ENCODE data around the gene SSH2. TPM values are rescaled to one million over a fixed set of nuclear protein-coding genes. Genes with fewer than 3 reads are reported as not detected.

The SSH2 gene
- total and polyA plus RNA-seq, 2 experiments from 2014 or later, result 8.3 to 18.9 TPM

GRCh38 chr17:29711588-29712385, 218.2 kb downstream of the SSH2 start:
- Histone ChIP-seq H3K4me1 (ENCODE audit: insufficient read depth) (peaks cover 35% of the 10 kb centered on the region), H3K27me3 (replicated peaks; ENCODE audit: insufficient read depth) (no peaks in the 10 kb centered on the region), H3K4me2 (ENCODE audit: unreplicated experiment) (peak overlapping the region; percentile 84), H3K9me2 (ENCODE audit: insufficient read depth) (no peaks in the 10 kb centered on the region), H3K36me3 (ENCODE audit: low read depth) (no peaks in the 10 kb centered on the region), H4K20me1 (ENCODE audit: insufficient read depth) (no peaks in the 10 kb centered on the region), H3K9me3 (ENCODE audit: low read depth) (no peaks in the 10 kb centered on the region), H2AFZ (no peak overlapping the region), H3K79me2 (ENCODE audit: insufficient read depth) (0 out of 2 replicates have a peak, but pooled peaks cover 7% of the 10 kb centered on the region), H3F3A (ENCODE audit: insufficient read depth) (peaks cover 40% of the 10 kb centered on the region), H3K27ac (peak overlapping the region; percentile 82), H3K9ac (peak overlapping the region; percentile 19; the same call in 1 of the 2 replicates), H3K4me3 (peak overlapping the region; percentile 32; the same call in 1 of the 2 replicates)
- TF ChIP-seq EZH2 (IDR thresholded peaks at IDR 0.05; ENCODE audit: insufficient read depth, poor library complexity, severe bottlenecking) (no peak), EZH2phosphoT487 (IDR thresholded peaks at IDR 0.05; ENCODE audit: insufficient read depth, low read depth) (no peak)
- in situ Hi-C loops (cut with MboI), result no loop called here
- DNase-seq, result no peak
- 82 to 84% methylated on average over 11 of the region's 11 CpGs for WGBS, 2 experiments (ENCODE audit: low coverage in 1 of 2, low lambda C conversion rate in 2 of 2, missing lambda C conversion rate in 2 of 2)

GRCh38 chr17:29710891-29711418, 219.1 kb downstream of the SSH2 start:
- peaks cover 9% of the 10 kb centered on the region; the same call in 1 of the 2 replicates for H3K79me2 ChIP-seq (ENCODE audit: insufficient read depth)
- peak overlapping the region; percentile 82 for H3K27ac ChIP-seq
- H3F3A ChIP-seq (ENCODE audit: insufficient read depth), result peaks cover 40% of the 10 kb centered on the region
- no peaks in the 10 kb centered on the region for H3K36me3 ChIP-seq (ENCODE audit: low read depth)
- no peaks in the 10 kb centered on the region for H4K20me1 ChIP-seq (ENCODE audit: insufficient read depth)
- peak overlapping the region; percentile 84 for H3K4me2 ChIP-seq (ENCODE audit: unreplicated experiment)
- H3K9ac ChIP-seq, result peak overlapping the region; percentile 51
- peak overlapping the region; percentile 32 for H3K4me3 ChIP-seq
- peak; percentile 96 for DNase-seq
- H3K27me3 ChIP-seq (replicated peaks; ENCODE audit: insufficient read depth), result no peaks in the 10 kb centered on the region
- 5% methylated on average over 5 of the region's 5 CpGs for WGBS, 2 experiments (ENCODE audit: low coverage in 1 of 2, low lambda C conversion rate in 2 of 2, missing lambda C conversion rate in 2 of 2)
- in situ Hi-C loops (cut with MboI), result no loop called here
- no peak overlapping the region for H2AFZ ChIP-seq
- H3K4me1 ChIP-seq (ENCODE audit: insufficient read depth), result peaks cover 41% of the 10 kb centered on the region
- H3K9me3 ChIP-seq (ENCODE audit: low read depth), result no peaks in the 10 kb centered on the region
- H3K9me2 ChIP-seq (ENCODE audit: insufficient read depth), result no peaks in the 10 kb centered on the region
- TF ChIP-seq EZH2phosphoT487 (IDR thresholded peaks at IDR 0.05; ENCODE audit: insufficient read depth, low read depth) (no peak), EZH2 (IDR thresholded peaks at IDR 0.05; ENCODE audit: insufficient read depth, poor library complexity, severe bottlenecking) (no peak)

- Histone ChIP-seq H3K79me2 (ENCODE audit: insufficient read depth) (peaks cover 14% of the 10 kb centered on the region), H4K20me1 (ENCODE audit: insufficient read depth) (no peaks in the 10 kb centered on the region), H3F3A (ENCODE audit: insufficient read depth) (peaks cover 40% of the 10 kb centered on the region), H3K4me2 (ENCODE audit: unreplicated experiment) (peak overlapping the region; percentile 84), H3K36me3 (ENCODE audit: low read depth) (no peaks in the 10 kb centered on the region), H3K9me3 (ENCODE audit: low read depth) (no peaks in the 10 kb centered on the region), H3K4me1 (ENCODE audit: insufficient read depth) (peaks cover 44% of the 10 kb centered on the region), H3K9ac (peak overlapping the region; percentile 51), H3K27me3 (replicated peaks; ENCODE audit: insufficient read depth) (no peaks in the 10 kb centered on the region), H2AFZ (no peak overlapping the region), H3K4me3 (peak overlapping the region; percentile 29), H3K27ac (peak overlapping the region; percentile 82), H3K9me2 (ENCODE audit: insufficient read depth) (no peaks in the 10 kb centered on the region)
- in situ Hi-C loops (cut with MboI), result no loop called here
- 61 to 77% methylated on average over 1 of the region's 1 CpG for WGBS, 2 experiments (ENCODE audit: low coverage in 1 of 2, low lambda C conversion rate in 2 of 2, missing lambda C conversion rate in 2 of 2)
- peak; percentile 50 for DNase-seq
- TF ChIP-seq EZH2phosphoT487 (IDR thresholded peaks at IDR 0.05; ENCODE audit: insufficient read depth, low read depth), result no peak
- no peak for TF ChIP-seq EZH2 (IDR thresholded peaks at IDR 0.05; ENCODE audit: insufficient read depth, poor library complexity, severe bottlenecking)
Observed at GRCh38 chr17:29710520-29710884, 219.5 kb downstream of the SSH2 start.

GRCh38 chr17:29709866-29710519, 220.0 kb downstream of the SSH2 start:
- Histone ChIP-seq H3K4me3 (peak overlapping the region; percentile 29), H4K20me1 (ENCODE audit: insufficient read depth) (no peaks in the 10 kb centered on the region), H3K4me2 (ENCODE audit: unreplicated experiment) (peak overlapping the region; percentile 84), H3K27me3 (replicated peaks; ENCODE audit: insufficient read depth) (no peaks in the 10 kb centered on the region), H3K79me2 (ENCODE audit: insufficient read depth) (peaks cover 17% of the 10 kb centered on the region), H3K9me2 (ENCODE audit: insufficient read depth) (no peaks in the 10 kb centered on the region), H2AFZ (peak overlapping the region; percentile 21), H3K9me3 (ENCODE audit: low read depth) (no peaks in the 10 kb centered on the region), H3K4me1 (ENCODE audit: insufficient read depth) (peaks cover 44% of the 10 kb centered on the region), H3K36me3 (ENCODE audit: low read depth) (no peaks in the 10 kb centered on the region), H3F3A (ENCODE audit: insufficient read depth) (peaks cover 40% of the 10 kb centered on the region), H3K27ac (peak overlapping the region; percentile 82), H3K9ac (peak overlapping the region; percentile 51)
- peak; percentile 65 for DNase-seq
- WGBS, 2 experiments (ENCODE audit: low coverage in 1 of 2, low lambda C conversion rate in 2 of 2, missing lambda C conversion rate in 2 of 2), result 3 to 4% methylated on average over 3 of the region's 3 CpGs
- TF ChIP-seq EZH2 (IDR thresholded peaks at IDR 0.05; ENCODE audit: insufficient read depth, poor library complexity, severe bottlenecking), result no peak
- TF ChIP-seq EZH2phosphoT487 (IDR thresholded peaks at IDR 0.05; ENCODE audit: insufficient read depth, low read depth), result no peak
- in situ Hi-C loops (cut with MboI), result no loop called here

All from GM23248 (cell line).